ENCODE results near the gene TSPAN10. TPM values are rescaled to one million over a fixed set of nuclear protein-coding genes. Genes with fewer than 3 reads are reported as not detected.
"Not testable (repeated sequence)": the region's sequence is repeated elsewhere in the genome, so short reads cannot be mapped to it uniquely, and the experiment has no call there.

Gene TSPAN10
- total RNA-seq: 0.24 TPM
- long read RNA-seq: 0 reads

DNA sequence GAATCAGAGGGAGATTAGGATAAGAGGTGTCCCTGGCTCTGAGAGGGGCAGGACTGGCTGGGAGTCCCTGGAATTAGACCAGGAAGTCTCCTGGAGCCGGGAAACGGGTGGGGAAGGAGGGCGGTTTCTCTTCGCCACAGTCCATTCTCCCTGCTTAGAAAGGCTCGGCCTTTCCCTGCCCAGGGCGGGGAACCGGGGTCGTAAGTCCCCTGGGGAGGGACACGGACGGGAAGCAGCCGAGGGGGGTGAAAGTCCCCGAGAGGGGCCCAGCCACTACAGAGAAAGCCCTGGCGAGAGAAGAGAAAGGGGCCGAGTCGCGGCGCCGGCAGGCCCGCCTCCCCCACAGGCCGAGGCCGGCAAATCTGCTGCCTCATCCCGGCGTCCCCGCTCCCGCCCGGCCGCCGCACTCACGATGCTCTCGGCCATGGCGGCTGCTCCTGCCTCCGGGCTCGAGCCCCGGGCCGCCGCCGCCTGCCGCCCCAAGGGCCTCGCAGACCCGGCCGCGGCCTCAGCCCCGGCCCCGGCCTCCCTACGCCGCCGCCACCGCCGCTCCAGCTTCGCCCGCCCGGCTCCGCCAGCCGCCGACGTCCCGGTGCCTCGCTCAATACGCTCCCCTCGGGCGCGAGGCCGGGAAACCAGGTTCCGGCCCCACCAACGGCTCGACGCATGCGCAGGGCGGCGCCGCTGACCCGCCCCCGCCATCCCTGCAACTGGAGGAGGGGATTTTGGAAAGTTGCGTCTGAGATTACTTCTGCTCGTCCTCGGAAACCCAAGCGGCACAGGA is at the start of gene TSPAN10, which contains the start of gene NPLOC4:
Gene TSPAN10, plus strand, starts transcription at position 692 of the 784 bp plus-strand sequence. CDS start 5,217 bp downstream, outside the sequence.
Gene NPLOC4, minus strand, starts transcription at position 608 of the 784 bp plus-strand sequence. Its CDS starts 182 bp downstream, at position 426.
- DNase-seq (ENCODE audit: missing footprints): peak; percentile 93
- peak; percentile 91 for ATAC-seq
- intact Hi-C loops (cut with DNase I): loop anchor here (5.0 kb wide), 1 partner anchor 46 kb away; the partner anchor contains the start of genes ARL16 and HGS

DNA sequence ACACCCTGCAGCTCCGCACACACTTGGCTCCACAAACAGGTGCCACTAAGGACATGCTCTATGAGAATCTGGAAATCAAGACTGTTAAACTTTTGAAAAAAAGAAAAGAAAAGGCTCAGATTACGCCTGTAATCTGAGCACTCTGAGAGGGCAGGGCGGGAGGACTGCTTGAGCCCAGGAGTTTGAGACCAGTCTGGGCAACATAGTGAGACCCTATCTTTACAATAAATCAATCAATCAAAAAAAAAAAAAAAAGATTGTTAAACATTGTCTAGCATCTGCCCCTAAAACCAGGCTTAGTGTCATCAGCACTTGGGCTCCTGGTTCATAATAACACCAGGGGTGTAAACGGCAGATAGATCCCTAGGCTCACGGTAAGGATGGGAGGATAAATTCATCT is 47.4 kb upstream of the TSPAN10 start:
- no peak for ATAC-seq
- DNase-seq (ENCODE audit: missing footprints): no peak
- intact Hi-C loops (cut with DNase I): no loop called here

DNA sequence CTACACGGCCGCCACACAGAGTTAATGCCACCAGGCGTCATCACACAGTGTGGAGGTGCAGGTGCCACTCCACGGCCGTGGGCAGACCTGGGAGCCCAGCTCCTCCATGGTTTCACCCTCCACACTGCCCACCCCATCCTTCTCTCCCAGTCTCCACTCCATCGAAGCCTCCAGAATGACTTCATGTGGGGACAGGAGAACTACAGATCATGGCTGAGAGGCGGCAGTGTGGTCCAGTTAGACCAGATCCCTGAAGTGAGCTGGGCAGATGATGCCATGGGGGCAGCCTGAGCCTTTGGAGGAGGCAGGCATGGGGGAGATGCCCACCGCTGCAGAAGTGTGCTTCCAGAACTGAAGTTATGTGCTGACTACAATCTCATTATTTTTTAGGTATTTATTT is 46.9 kb upstream of the TSPAN10 start:
- ATAC-seq: no peak
- no peak for DNase-seq (ENCODE audit: missing footprints)

DNA sequence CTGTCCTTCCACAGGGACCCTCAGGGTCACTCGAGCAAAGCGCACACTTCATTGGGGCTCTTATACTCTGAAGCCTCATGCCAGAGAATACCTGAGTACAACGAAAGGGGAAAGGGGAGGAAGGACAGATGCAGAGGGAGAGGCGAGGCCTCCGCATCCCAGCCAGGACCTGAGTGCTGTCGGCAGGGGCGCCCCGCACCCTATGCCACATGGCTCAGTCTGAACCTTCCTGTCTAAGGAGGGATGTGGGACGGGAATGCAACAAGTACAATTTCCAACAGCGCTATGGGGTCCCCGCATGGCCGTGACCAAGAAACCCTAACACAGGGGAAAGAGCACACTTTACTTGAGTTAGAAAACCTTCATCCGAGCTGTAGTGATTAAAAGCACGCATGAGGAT is 45.0 kb upstream of the TSPAN10 start:
- DNase-seq (ENCODE audit: missing footprints) (no peak), ATAC-seq (no peak)
- intact Hi-C loops (cut with DNase I): no loop called here

More for the DNA sequence above, 46.9 kb upstream of the TSPAN10 start:
- intact Hi-C loops (cut with DNase I): no loop called here

DNA sequence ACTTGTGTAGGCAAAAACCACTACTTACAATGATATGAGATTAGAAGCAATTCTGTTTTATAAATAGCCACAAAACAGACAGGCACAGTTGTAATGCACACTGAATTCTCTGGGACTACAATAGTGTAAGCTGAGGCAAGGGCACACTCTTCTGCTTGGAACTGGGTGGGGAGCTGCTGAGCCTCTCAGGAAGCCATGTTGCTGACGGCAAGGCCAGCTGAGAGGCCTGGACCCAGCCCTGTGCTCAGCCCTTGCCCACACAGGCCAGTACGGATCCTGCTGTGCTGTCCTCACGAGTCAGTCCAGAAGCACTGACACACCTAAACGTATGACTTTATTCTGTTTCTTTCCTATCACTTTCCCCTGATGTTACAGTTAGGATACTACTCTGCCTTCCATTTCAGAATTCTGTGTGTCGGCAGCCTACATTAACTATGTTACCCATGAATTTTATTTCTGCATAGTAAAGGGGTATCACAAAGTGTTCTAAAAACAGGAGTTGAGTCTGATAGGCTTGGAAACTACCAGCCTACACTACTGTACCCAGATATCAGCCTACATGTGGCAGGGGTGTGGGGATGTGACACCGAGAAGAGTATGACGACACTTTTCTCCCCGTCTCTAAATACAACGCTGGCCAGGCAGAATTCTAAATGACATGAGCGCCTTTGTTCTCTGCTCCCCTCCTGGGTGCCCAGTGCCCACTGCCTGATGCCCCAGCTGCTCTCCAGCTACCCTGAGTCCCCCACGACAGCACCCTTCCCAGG is 43.7 kb upstream of the TSPAN10 start:
- ATAC-seq (peak; percentile 50), DNase-seq (ENCODE audit: missing footprints) (no peak)
- intact Hi-C loops (cut with DNase I): no loop called here

DNA sequence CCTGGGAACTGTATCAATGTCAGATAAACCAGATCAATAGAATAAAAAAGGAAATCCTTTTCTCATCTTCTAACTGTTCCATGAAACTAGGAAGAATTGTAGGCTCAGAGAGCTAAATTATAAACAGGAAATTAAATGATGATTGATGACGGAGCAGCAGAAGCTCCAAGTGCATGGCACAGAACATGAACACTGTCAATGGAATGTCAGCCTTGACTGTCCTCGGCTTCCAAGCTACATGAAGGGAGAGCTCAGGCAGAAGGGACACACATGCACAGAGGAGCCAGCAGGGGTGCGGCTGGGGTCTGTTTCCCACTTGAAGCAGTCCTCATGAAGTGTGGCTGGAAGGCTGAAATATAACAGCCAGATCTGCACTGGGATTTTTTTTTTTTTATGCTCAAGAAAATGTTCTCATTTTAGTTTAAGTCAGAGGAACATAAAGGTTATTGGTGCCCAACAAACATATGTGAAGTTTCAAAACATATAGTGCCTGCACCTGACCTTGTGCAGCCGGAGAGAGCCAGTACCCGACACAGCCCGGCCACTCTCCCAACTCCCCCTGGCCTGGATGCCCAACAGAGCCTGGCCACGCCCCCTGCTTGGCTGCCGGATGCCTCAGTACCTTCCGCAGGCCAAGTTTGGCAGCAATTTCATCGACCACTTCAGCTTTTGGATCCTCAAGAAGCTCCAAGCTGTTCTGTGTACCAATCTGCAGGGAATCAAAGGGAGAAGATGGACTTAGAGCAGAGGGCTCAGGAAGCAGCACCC is 37.1 kb upstream of the TSPAN10 start:
- ATAC-seq: peak; percentile 78
- DNase-seq (ENCODE audit: missing footprints): no peak
- intact Hi-C loops (cut with DNase I): loop anchor here (2.0 to 5.0 kb wide), 3 partner anchors 33 to 345 kb away; partner anchors contain the start of gene ACTG1

DNA sequence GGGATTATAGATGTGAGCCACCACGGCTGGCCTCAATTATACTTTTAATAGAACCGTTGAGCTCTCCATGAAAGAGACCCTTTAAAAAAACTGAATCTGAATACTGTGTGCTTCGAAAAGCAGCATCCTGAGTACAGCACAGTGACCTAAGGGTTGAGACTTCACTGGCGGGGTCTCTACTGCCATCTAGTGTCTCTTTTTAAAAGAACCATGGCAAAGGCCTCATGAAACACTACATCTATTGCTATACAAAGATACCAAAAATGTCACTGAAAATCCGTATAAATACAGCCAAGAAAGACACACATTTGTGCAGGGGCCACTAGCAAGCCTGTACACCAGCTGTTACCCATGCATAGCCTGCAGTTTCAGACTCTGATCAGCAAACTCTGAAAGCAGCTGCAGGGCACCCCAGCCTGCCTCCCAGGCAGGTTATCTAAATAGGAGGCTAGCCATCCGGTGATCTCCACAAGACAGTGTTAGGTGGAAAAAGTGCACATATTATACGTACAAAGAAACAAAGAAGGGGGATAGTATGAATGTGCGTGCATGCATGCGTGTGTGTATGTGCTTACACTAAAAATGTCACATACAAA is 35.4 kb upstream of the TSPAN10 start:
- intact Hi-C loops (cut with DNase I): loop anchor here (2.0 to 5.0 kb wide), 3 partner anchors 34 to 347 kb away; partner anchors contain the start of gene ACTG1
- DNase-seq (ENCODE audit: missing footprints) (no peak), ATAC-seq (peak; percentile 75)

DNA sequence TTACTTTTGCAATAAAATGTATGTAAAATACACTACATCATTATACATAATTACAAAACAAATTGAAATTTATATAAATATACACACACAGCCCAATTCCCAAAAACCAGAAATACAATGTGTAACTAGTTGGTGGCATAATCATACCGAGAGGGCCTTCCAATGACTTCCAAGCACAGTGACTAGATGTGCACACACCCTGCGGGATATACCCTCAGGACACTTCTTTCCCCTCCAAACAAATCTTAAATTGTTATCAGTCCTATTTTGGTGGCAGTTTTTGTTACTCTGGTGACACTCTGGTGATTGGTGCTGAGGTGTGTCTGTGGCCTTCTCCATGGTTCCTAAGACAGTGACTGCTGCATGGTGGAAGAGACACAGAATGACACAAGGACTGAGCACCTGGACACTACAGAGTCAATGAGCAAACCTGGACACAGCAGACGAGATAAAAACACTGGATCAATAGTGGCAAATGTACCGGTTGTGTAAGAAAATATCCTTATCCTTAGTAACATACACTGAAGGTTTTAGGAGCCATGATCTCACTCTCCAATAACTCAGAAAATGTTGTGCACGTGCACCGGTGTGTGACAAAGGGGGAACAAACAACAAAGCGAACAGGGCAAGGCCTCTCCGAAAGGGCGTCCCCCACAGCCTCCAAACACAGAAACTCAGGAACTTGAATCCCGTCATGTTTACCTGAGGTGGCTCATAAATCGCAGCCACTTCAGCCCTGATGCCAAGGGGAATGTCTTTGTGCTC is 33.0 kb upstream of the TSPAN10 start:
- intact Hi-C loops (cut with DNase I): loop anchor here (5.0 kb wide), 2 partner anchors 37 to 92 kb away; partner anchors contain the start of gene ACTG1
- DNase-seq (ENCODE audit: missing footprints) (no peak), ATAC-seq (no peak)

DNA sequence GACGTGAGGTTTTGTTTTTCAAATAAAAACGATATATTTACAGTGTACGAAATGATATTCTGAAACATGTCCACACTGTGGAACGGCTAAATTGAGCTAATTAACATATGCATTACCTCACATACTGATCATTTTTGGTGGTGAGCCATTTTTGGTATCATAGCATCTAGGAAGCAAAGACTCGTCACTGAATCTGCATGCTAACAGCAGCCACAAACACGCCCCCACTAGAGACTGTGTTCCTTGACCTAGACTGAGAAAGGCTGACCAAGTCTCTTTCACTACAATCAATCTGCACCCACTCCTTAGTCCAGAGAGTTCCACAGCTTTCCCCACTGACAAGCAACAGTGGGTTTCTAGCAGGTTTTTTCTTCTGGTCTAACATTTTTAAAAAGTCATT is 29.6 kb upstream of the TSPAN10 start:
- DNase-seq (ENCODE audit: missing footprints): no peak
- intact Hi-C loops (cut with DNase I): no loop called here
- no peak for ATAC-seq

DNA sequence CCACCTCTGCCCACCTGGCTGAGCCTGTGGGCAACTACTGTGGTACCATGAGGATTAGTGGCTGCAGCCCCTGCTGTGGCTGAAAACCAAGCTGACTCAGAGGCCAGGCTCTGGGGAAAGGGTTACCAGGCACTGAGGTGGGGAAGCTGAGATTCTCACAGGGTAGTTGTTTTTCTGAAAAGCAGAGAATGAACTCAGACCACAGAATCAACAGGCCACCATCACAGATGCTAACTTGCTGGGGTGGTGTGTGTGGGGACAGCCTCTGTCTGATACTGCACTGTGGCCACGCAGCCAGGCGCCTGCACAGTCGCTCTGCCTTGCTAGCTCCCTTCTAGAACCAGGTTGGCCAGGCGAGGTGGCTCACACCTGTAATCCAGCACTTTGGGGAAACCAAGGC is 28.9 kb upstream of the TSPAN10 start:
- intact Hi-C loops (cut with DNase I): no loop called here
- ATAC-seq (no peak), DNase-seq (ENCODE audit: missing footprints) (no peak)

DNA sequence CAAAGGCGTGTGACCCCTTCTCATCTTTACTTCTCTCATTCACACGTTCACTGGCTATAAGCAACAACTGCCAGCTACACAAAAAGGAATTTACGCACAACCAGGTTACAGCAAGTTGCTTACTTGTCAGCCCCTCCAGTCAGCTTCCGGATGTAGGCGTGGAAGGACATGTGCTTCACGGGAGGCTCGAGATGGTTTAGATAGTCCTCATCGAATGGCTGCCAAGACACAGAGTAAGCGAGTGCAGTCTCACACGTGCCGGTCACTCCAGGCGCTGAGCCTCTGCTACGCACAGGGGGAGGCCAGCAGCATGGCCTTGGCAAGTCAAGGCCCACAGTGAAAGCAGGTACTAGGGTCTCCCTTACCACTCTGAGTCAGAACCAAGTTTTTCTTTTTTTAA is 28.4 kb upstream of the TSPAN10 start:
- intact Hi-C loops (cut with DNase I): no loop called here
- ATAC-seq (no peak), DNase-seq (ENCODE audit: missing footprints) (no peak)

DNA sequence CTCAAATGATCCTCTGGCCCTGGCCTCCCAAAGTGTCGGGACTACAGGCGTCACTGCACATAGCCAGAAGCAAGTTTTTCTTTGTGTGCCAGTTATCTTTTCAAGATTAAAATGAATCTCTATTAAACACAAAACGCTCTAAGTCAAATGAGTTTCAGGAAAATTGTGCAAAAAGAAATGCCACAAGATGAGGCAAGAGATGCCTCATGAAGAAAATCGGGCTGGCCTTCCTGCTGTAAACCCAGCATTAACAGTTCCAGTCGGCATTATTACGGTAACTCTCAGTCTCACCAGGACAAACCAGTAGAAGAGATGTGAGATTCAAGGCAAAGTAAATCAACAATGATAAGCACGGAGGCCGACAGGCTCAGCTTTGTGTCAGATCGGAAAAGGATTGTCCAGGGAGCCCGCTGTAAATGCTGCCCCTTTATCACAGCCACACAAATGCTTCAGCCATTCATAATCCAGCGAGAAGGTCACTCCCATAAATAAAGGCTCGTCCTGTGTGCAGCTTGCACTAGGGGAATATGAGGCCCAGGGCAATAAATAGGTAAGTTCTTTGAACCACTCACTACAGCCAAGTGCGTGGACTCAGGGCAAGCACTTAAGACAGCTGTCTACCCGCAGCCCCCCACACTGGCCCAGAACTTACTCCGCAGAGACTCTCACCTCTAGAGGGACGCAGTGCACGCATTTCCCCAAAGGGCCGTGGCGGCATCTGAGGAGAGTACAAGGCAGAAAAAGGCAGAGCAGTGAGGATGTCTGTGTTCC is 27.3 kb upstream of the TSPAN10 start:
- ATAC-seq (no peak), DNase-seq (ENCODE audit: missing footprints) (no peak)
- intact Hi-C loops (cut with DNase I): no loop called here

DNA sequence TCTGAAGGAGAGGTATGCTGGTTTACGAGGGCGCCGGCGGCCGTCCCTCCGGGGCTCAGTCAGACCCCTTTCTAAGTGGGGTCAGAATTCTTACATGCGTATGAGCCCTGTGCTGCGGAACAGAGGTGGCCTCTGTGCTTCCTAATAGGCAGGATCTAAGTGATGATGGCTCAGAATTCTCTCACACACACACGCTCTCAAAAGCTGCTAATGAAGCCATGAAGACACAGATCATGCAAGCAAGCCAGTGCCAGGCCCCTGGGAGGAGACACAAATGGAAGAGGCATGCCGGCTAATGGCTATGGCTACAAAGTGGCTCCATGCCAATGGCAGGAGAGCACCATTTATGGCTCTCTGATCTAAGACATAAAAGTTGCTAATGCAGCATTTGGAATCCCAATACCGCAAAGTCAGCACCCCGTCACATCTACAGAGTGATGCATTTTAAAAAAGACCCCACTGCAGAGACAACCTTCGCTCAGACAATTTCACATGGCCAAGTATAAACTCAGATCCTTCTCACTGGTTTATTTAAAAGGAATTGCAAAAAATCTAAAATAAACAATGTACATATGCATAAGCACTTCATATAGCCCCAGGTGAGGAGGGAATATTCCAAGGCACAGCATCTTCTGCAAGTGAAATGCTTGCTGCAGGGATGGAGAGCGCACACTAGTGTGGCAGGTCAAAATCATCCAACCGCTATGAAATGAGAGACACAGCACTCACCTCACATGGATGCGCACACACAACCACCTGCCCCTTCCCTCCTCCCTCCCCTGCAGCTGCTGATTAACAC is 24.6 kb upstream of the TSPAN10 start:
- ATAC-seq (peak; percentile 27), DNase-seq (ENCODE audit: missing footprints) (peak; percentile 63)
- intact Hi-C loops (cut with DNase I): no loop called here

DNA sequence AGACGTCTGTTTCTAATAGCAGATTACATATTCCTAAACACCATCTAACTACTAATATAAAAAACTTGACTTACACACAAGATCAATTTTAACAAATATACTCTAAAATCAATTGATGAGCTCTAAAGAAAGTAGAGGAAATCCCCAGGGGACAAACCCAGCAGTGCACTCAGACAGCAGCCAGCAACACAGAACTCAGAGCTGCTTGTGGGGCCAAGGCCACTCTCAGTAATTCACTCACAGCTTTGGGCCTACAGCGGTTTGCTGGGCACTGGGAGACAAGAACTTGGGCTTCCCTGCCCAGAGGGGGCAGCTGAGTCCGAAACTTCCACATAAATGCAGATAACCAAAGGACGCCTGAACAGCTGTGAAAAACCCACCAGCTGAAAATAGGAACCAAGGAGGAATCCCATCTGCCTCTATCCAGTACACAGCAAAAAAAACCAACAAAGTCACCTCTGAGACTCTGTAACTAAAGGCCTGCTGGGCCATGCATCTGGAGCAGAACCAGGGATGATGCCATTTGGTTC is 21.5 kb upstream of the TSPAN10 start:
- ATAC-seq: no peak
- no peak for DNase-seq (ENCODE audit: missing footprints)
- intact Hi-C loops (cut with DNase I): no loop called here

DNA sequence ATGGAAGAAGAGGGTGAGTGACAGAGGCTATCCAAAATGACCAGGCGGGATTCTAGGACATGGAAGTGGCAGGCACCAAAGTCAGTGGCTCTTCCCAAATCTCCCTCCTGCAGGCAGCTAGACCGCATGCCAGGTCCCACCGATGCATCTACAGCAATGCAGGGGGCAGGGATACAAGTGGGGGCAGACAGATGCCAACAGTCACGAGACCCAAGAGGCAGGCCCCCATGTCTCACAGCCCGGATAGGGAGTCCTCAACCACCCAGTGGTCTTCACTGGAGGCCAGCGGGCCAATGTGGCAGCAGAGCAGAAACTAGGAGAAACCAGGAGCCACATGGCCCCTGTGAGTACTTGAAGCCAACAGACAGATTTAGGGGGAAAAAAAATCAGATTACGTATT is 20.1 kb upstream of the TSPAN10 start:
- intact Hi-C loops (cut with DNase I): no loop called here
- ATAC-seq (no peak), DNase-seq (ENCODE audit: missing footprints) (no peak)

DNA sequence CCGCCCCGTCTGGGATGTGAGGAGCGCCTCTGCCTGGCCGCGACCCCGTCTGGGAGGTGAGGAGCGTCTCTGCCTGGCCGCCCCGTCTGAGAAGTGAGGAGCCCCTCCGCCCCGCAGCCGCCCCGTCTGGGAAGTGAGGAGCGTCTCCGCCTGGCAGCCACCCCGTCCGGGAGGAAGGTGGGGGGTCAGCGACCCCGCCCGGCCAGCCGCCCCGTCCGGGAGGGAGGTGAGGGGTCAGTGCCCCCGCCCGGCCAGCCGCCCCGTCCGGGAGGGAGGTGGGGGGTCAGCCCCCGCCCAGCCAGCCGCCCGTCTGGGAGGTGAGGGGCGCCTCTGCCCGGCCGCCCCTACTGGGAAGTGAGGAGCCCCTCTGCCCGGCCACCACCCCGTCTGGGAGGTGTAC is 18.7 kb upstream of the TSPAN10 start:
- intact Hi-C loops (cut with DNase I); DNase-seq (ENCODE audit: missing footprints); ATAC-seq: not testable (repeated sequence)

All from Right ventricle myocardium inferior (tissue), 1 donor.